ENCODE measurements around the gene CDH6. TPM values are rescaled to one million over a fixed set of nuclear protein-coding genes. Genes with fewer than 3 reads are reported as not detected.

Gene CDH6
- total and polyA plus RNA-seq, 9 donors = 0.68 to 19.2 (median 2.5) TPM

DNA sequence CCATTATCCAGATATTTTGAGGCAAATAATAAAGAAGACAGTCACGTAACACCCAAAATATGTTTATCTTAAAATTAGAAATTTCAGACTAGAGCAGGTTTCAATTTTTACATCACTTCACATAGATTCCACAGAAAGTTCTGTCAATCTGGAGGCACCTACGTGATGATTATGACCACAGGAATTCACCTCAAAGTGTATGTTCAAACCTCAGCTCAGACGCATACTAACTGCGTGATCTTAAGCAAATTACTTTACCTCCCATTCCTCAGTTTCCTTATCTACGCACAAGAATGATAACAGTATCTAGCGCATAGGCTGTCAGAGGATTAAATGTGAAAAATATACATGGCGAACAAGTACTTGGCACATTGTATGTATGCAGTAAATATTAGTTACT lies 5.9 kb upstream of the CDH6 start:
- H3K4me3 ChIP-seq = no peak overlapping the region
- intact Hi-C loops (cut with DNase I) = no loop called here
- 62 to 64% (median 64%) methylated on average over 7 of the region's 7 CpGs for WGBS, 3 donors
- H3K27me3 ChIP-seq = no peaks in the 10 kb centered on the region
- no peak overlapping the region for H3K27ac ChIP-seq
- H3K9me3 ChIP-seq = no peaks in the 10 kb centered on the region
- TF ChIP-seq EP300 (IDR thresholded peaks at IDR 0.05) (no peak), POLR2A (IDR thresholded peaks at IDR 0.05) (no peak)
- TF ChIP-seq, protein P1, sequence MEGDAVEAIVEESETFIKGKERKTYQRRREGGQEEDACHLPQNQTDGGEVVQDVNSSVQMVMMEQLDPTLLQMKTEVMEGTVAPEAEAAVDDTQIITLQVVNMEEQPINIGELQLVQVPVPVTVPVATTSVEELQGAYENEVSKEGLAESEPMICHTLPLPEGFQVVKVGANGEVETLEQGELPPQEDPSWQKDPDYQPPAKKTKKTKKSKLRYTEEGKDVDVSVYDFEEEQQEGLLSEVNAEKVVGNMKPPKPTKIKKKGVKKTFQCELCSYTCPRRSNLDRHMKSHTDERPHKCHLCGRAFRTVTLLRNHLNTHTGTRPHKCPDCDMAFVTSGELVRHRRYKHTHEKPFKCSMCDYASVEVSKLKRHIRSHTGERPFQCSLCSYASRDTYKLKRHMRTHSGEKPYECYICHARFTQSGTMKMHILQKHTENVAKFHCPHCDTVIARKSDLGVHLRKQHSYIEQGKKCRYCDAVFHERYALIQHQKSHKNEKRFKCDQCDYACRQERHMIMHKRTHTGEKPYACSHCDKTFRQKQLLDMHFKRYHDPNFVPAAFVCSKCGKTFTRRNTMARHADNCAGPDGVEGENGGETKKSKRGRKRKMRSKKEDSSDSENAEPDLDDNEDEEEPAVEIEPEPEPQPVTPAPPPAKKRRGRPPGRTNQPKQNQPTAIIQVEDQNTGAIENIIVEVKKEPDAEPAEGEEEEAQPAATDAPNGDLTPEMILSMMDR (IDR thresholded peaks at IDR 0.05) = no peak
- no peak for DNase-seq
- H3K36me3 ChIP-seq = no peaks in the 10 kb centered on the region
- no peaks in the 10 kb centered on the region for H3K4me1 ChIP-seq (ENCODE audit: insufficient read depth)

DNA sequence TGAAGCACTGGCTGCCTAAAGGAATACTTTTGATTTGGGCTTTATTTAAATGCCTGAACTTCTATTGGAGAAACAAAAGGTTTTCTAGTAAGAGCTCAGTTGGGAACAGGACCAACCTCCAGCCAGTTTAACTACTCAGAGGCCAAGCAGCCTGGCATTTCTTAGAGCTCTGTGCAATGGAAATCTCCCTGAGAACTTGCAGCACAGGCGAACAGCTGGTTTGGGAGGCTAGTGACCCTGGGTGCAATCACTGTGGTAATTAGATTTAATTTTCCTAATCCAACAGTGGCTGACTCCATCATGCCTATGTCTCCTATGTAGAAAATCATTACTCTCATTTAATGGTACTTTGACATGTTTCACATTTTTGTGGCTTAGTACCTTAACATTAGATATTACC lies 1.0 kb upstream of the CDH6 start:
- no peaks in the 10 kb centered on the region for H3K36me3 ChIP-seq
- H3K27ac ChIP-seq = no peak overlapping the region
- H3K4me3 ChIP-seq = no peak overlapping the region
- intact Hi-C loops (cut with DNase I) = no loop called here
- H3K9me3 ChIP-seq = no peaks in the 10 kb centered on the region
- no peaks in the 10 kb centered on the region for H3K27me3 ChIP-seq
- 79 to 92% (median 89%) methylated on average over 1 of the region's 1 CpG for WGBS, 3 donors
- TF ChIP-seq EP300 (IDR thresholded peaks at IDR 0.05) (no peak), POLR2A (IDR thresholded peaks at IDR 0.05) (no peak)
- TF ChIP-seq, protein P1 (IDR thresholded peaks at IDR 0.05) = no peak
- no peaks in the 10 kb centered on the region for H3K4me1 ChIP-seq (ENCODE audit: insufficient read depth)
- no peak for DNase-seq

DNA sequence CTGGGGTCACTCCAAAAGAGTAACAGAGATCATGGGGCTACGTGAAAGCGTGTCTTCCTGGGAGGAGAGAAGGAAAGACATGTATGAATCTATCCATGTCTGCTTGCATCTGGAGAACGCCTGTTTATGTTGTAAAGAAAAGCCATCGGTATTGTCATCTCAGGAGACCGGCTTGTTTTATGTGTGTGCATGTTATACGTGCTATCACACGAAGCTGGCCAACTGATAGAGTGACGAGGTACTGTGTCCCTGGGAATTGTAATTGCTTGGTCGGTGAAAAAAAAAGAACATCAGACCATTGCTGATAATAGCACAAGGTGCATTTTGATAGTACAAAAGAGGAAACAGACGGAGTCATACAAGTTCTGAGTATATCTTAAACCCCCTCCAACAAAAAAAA lies 370 bp upstream of the CDH6 start:
- H3K9me3 ChIP-seq = no peaks in the 10 kb centered on the region
- intact Hi-C loops (cut with DNase I) = no loop called here
- no peaks in the 10 kb centered on the region for H3K4me1 ChIP-seq (ENCODE audit: insufficient read depth)
- H3K27me3 ChIP-seq = no peaks in the 10 kb centered on the region
- H3K4me3 ChIP-seq = no peak overlapping the region
- TF ChIP-seq POLR2A (IDR thresholded peaks at IDR 0.05) (no peak), EP300 (IDR thresholded peaks at IDR 0.05) (no peak)
- TF ChIP-seq, protein P1 (IDR thresholded peaks at IDR 0.05) = no peak
- no peak for DNase-seq
- H3K36me3 ChIP-seq = no peaks in the 10 kb centered on the region
- no peak overlapping the region for H3K27ac ChIP-seq
- WGBS, 3 donors = 40 to 46% (median 41%) methylated on average over 10 of the region's 10 CpGs

DNA sequence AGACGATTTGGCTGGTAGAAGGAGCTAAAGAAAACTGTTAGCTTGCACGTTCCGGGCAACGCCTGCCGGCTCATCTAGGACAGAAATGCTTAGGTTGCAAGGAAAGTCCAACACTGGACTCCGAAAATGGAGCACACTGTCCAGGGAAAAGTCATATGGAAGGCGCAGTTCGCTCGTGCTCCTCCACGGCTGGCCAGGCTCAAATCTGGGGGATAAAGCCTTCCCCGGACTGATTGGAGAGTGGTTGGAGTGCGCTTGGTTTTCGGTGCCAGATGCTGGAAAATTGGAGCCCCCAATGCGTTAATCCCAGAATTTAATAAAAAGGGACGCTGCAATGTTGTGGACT lies 955 bp downstream of the CDH6 start:
- TF ChIP-seq, protein P1 (IDR thresholded peaks at IDR 0.05) = no peak
- TF ChIP-seq POLR2A (IDR thresholded peaks at IDR 0.05) = no peak
- no peak for TF ChIP-seq EP300 (IDR thresholded peaks at IDR 0.05)
- Histone ChIP-seq H3K36me3 (no peaks in the 10 kb centered on the region), H3K4me1 (ENCODE audit: insufficient read depth) (no peaks in the 10 kb centered on the region), H3K4me3 (peak overlapping the region; percentile 32), H3K27ac (no peak overlapping the region), H3K27me3 (no peaks in the 10 kb centered on the region), H3K9me3 (no peaks in the 10 kb centered on the region)
- intact Hi-C loops (cut with DNase I) = no loop called here
- 1 to 3% (median 2%) methylated on average over 15 of the region's 15 CpGs for WGBS, 3 donors
- DNase-seq = no peak
